Measurements from ENCODE around the gene PPP1R1A.

DNA sequence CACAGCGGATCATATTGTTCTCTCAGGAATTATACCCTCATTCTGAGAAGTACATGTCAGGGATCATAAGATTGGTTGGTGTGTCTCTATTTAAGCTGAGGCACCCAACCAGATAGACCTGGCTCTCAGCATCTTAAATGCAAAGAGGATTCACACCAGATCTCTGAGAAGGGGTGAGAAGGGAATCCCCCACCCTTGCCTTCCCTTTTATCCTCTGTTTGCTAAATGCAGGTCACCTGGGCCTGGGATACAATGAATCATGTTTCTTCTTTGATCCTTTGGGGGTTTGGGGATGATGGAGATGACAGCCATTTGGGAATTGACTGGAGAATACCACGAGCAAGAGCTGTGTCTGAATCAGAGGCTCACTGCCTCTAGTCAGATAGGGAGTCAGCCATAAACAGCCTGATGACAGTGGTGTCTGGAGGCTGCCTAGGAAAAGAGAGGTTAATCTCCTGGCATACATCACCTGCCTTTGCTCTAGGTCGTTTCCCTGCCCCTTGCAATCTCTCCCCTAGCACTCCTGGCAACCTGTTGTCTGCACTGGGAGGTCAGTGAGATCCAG, 50.2 kb downstream of the PPP1R1A start:
- TF ChIP-seq, protein P1, sequence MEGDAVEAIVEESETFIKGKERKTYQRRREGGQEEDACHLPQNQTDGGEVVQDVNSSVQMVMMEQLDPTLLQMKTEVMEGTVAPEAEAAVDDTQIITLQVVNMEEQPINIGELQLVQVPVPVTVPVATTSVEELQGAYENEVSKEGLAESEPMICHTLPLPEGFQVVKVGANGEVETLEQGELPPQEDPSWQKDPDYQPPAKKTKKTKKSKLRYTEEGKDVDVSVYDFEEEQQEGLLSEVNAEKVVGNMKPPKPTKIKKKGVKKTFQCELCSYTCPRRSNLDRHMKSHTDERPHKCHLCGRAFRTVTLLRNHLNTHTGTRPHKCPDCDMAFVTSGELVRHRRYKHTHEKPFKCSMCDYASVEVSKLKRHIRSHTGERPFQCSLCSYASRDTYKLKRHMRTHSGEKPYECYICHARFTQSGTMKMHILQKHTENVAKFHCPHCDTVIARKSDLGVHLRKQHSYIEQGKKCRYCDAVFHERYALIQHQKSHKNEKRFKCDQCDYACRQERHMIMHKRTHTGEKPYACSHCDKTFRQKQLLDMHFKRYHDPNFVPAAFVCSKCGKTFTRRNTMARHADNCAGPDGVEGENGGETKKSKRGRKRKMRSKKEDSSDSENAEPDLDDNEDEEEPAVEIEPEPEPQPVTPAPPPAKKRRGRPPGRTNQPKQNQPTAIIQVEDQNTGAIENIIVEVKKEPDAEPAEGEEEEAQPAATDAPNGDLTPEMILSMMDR (IDR thresholded peaks at IDR 0.05): no peak
- TF ChIP-seq POLR2A (IDR thresholded peaks at IDR 0.05): no peak
